ENCODE data around the gene PIK3C3. TPM values are rescaled to one million over a fixed set of nuclear protein-coding genes. Genes with fewer than 3 reads are reported as not detected.

PIK3C3 gene
- total and polyA plus RNA-seq, 9 of the 15 experiments (the other 6 are each of a cell fraction or from before 2014, with no cell fraction given): 27.0 to 101 (median 42.9) TPM

- TF ChIP-seq JUND (IDR thresholded peaks at IDR 0.05; ENCODE audit: borderline replicate concordance, low read depth, low read length) (no peak), JUND (tag; IDR thresholded peaks at IDR 0.05; ENCODE audit: borderline replicate concordance, low read depth, low read length) (no peak)
Measured at GRCh38 chr18:42092848-42093247, 137.8 kb downstream of the PIK3C3 start (continued).

- CTCF ChIA-PET (ENCODE audit: low intra/inter-chr PET ratio): no interaction called here
- no peaks in the 10 kb centered on the region for H3K36me3 ChIP-seq (ENCODE audit: control insufficient read depth, insufficient read depth, low read length)
- H3K4me1 ChIP-seq (replicated peaks in 1 of 2; ENCODE audit: control insufficient read depth in 2 of 2, insufficient read depth in 2 of 2, low read length in 2 of 2): no peaks in the 10 kb centered on the region
- POLR2A ChIA-PET: no interaction called here
- FAIRE-seq (no peak), DNase-seq (ENCODE audit: extremely low read depth in 1 of 4, low spot score in 3 of 4) (no peak), ATAC-seq (no peak)
- no peak overlapping the region for H3K4me3 ChIP-seq
- intact Hi-C loops (cut with micrococcal nuclease): no loop called here
- no peaks in the 10 kb centered on the region for H3K9me3 ChIP-seq (replicated peaks; ENCODE audit: control insufficient read depth, insufficient read depth, low read depth, low read length)
- no peak overlapping the region for H3K4me2 ChIP-seq (ENCODE audit: insufficient read depth, low read length)
- no peak overlapping the region for H3K9ac ChIP-seq (ENCODE audit: insufficient read depth in 1 of 2, low read depth in 2 of 2, low read length in 2 of 2)
- H2AFZ ChIP-seq (ENCODE audit: low read depth, low read length): no peak overlapping the region
- BruUV-seq (replicated peaks): no TSS peak
- no peaks in the 10 kb centered on the region for H3K9me1 ChIP-seq (ENCODE audit: control insufficient read depth, insufficient read depth, low read length)
- no peaks in the 10 kb centered on the region for H3K79me2 ChIP-seq (ENCODE audit: control insufficient read depth, insufficient read depth, low read length)
- no peaks in the 10 kb centered on the region for H3K27me3 ChIP-seq (ENCODE audit: control insufficient read depth in 2 of 2, insufficient read depth in 2 of 2, low read length in 2 of 2)
- H3K27ac ChIP-seq (ENCODE audit: extremely low read depth, low read depth, low read length): no peak overlapping the region
- in situ Hi-C loops (cut with MboI): no loop called here
- no peaks in the 10 kb centered on the region for H4K20me1 ChIP-seq (replicated peaks; ENCODE audit: control insufficient read depth, insufficient read depth, low read length)
- no peak for TF ChIP-seq ZBTB26 (CRISPR knock-in tag; IDR thresholded peaks at IDR 0.05)
- no peak for TF ChIP-seq ZNF592 (IDR thresholded peaks at IDR 0.05)
- no peak for TF ChIP-seq FOXP4 (CRISPR knock-in tag; IDR thresholded peaks at IDR 0.05; ENCODE audit: borderline replicate concordance)
- TF ChIP-seq HINFP (tag; conservative IDR thresholded peaks at IDR 0.05; ENCODE audit: low read depth): no peak
- no peak for TF ChIP-seq TCF7 (IDR thresholded peaks at IDR 0.05; ENCODE audit: borderline replicate concordance)
- no peak for TF ChIP-seq SMARCB1 (IDR thresholded peaks at IDR 0.05; ENCODE audit: insufficient read length, low read depth)
- no peak for TF ChIP-seq ZNF398 (CRISPR knock-in tag; IDR thresholded peaks at IDR 0.05)
Measured at GRCh38 chr18:42094875-42095274, 139.8 kb downstream of the PIK3C3 start.
